CD4-positive, alpha-beta T cell treated with Interleukin-17A for 1 hour (primary cell): ENCODE results near the gene CAVIN3.

Source experiments
- DNase-seq: peaks from one replicate; pipeline ENCODE4 v3.0.0-alpha.2; 2020

CAVIN3 gene, protein sequence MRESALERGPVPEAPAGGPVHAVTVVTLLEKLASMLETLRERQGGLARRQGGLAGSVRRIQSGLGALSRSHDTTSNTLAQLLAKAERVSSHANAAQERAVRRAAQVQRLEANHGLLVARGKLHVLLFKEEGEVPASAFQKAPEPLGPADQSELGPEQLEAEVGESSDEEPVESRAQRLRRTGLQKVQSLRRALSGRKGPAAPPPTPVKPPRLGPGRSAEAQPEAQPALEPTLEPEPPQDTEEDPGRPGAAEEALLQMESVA

GRCh38 chr11:6320411-6321155 is at the start of gene CAVIN3:
CAVIN3 (minus strand) TSS chr11:6320501; CDS start chr11:6320476, 25 bp downstream.
- peak; percentile 5 for DNase-seq

- DNase-seq, result no peak
These were observed 45.4 kb upstream of the CAVIN3 start for GRCh38 chr11:6365659-6366058.

DNA sequence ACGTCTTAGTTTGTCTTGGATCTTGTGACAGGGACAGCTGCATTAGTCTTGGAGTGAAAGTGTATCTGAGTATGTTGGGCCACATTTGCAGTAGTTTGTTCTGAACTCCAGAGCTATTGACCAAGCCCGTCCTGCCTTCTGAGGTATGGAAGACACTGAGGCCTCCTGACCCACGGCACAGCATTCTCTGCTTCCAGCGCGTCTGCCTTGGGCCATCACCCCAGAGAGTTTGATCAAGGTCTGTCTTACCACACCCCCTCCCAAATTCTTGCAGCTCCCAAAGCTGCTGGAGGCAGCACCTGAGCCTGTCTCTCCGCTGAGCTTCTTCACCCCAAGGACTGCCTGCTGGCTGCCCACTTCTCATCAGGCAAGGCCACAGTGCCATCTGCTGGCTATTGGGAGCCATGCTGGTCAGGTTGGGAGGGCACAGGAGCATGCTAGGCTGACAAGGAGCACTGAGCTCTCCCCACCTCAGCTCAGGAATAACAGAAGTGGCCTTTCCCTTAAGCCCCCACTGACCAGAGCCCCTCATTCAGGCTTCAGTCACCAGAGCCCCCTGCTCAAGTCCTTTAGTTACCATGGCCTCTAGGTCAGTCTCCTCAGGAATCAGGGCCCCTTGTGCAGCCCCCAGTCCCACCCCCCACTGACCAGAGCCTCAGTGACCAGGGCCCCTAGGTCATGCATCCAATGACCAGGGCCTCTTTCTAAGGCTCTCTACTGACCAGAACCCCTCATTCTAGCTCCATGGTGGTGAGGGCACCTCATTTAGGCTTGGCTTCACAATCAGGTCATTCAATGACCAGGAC is 42.8 kb upstream of the CAVIN3 start:
- peak; percentile 65 for DNase-seq

GRCh38 chr11:6362185-6362872 is 42.0 kb upstream of the CAVIN3 start:
- no peak for DNase-seq

DNA sequence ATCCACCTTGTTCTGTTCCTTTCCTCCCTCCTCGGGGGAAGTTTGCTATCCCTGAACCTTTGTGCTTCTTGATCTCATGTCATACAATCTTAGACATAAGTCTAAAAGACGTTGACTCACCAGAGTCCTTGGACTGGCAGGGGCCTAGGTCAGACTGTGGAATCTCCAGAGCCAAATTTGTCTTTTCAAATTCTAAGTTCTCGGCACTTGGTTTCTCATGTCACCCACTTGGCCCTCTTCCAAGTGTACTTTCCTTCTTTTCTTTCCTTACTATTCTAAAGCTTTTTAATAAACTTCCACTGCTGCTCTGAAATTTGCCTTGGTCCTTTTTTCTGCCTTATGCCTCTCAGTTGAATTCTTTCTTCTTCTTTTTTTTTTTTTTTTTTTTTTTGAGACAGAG is 39.9 kb upstream of the CAVIN3 start:
- DNase-seq, result no peak

GRCh38 chr11:6357222-6357621 is 36.9 kb upstream of the CAVIN3 start:
- no peak for DNase-seq

DNA sequence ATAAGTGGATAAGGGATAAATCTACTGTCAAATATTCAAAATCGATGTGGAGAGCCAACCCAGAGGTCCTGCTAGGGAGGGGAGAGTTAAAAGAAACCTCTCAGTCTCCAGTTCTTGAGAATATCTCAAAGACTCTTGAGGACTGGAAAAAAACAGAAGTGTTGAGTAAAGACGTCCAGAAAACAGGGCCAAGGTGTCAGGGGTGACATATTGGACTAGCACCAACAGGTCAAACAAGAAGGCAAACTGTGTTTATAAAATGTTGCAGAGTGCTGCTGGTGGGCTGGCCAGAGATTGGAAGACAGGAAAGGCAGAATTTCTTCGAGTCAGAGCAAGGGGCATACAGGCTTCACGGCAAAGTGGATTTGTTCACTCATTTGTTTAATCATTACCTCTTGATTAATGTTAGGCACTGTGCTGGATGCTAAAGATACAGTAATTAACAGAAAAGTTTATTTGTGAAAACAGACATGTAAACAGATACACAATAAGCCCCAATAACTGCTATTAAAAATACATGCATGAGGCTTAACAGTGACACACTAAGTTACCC is 36.3 kb upstream of the CAVIN3 start:
- DNase-seq, result no peak

- DNase-seq, result no peak
These were observed 34.6 kb upstream of the CAVIN3 start for GRCh38 chr11:6354651-6355485.

- DNase-seq, result peak; percentile 64
These were observed 33.2 kb upstream of the CAVIN3 start for GRCh38 chr11:6353367-6353987.

GRCh38 chr11:6351782-6352382 is 31.6 kb upstream of the CAVIN3 start:
- DNase-seq, result no peak

GRCh38 chr11:6350486-6350885 is 30.2 kb upstream of the CAVIN3 start:
- DNase-seq, result no peak

DNA sequence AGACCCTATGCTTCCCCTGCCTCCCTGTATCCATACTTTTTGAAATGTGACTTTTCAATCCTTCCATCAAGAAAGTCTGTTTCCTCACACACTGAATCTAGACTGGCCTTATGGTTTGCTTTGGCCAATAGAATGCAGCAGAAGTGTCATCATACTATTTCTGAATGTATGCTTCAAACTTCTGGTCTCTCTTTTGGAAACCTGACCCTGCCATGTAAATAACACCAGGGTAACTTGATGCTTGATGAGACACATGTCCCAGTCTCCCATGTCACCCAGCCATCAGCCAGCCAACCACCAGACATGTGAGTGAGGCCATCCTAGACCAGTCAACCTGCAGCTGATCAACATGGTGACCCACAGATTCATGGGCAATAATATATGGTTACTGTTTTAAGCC is 29.7 kb upstream of the CAVIN3 start:
- DNase-seq, result no peak

DNA sequence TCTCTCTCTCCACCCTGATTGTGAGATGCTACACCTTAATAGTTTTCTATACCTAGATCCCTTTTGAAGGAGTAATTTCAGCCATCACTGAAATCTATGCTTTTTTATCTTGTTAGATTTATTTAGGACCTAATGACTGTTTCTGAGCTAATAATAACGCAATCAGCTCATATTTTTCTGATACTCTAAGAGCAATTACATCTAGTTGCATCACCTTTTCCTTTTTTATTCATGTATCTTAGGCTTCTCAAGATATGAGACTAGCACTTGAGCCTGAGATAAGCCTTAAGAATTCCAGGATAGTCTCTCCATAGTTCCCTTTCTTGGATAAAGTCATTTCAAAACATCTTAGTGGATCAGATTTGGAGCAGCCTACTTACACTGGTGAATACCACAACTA is 25.1 kb upstream of the CAVIN3 start:
- no peak for DNase-seq

DNA sequence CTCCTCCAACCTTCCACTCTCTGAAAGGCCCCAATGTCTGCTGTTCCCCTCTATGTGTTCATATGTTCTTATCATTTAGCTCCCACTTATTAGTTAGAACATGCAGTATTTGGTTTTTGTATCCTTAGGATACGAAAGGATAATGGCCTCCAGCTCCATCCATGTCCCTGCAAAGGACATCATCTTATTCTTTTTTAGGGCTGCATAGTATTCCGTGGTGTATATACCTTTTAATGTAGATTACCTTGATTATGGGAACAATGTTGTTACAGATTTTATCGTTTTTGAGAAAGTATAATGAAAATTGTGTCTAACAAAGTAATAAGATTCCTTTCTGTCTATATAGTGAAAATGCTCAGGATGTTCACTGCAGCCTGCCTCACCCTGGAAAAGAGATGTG is 16.0 kb upstream of the CAVIN3 start:
- no peak for DNase-seq

GRCh38 chr11:6334806-6335205 is 14.5 kb upstream of the CAVIN3 start:
- DNase-seq, result no peak

DNA sequence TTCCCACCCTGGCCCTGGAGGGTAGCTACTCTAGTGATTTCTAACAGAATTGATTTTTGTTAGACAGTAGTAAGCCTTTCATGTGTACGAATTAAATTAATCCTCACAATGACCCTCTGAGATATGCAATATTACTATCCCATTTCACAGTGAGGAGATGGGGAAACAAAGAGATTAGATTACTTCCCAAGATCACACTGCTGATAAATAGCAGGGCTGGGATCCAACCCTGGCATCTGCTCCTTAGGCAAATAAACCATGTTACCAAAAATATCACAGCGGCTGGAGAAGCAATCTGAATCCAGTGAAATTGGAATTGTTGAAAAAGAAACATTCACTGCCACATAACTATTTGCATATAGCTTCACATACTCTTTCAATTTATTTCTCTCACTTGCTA is 12.8 kb upstream of the CAVIN3 start:
- DNase-seq, result no peak

- DNase-seq, result no peak
These were observed 11.8 kb upstream of the CAVIN3 start for GRCh38 chr11:6332066-6332465.

GRCh38 chr11:6328321-6328720 is 8.0 kb upstream of the CAVIN3 start:
- DNase-seq, result no peak

- no peak for DNase-seq
These were observed 7.5 kb upstream of the CAVIN3 start for GRCh38 chr11:6327806-6328205.

DNA sequence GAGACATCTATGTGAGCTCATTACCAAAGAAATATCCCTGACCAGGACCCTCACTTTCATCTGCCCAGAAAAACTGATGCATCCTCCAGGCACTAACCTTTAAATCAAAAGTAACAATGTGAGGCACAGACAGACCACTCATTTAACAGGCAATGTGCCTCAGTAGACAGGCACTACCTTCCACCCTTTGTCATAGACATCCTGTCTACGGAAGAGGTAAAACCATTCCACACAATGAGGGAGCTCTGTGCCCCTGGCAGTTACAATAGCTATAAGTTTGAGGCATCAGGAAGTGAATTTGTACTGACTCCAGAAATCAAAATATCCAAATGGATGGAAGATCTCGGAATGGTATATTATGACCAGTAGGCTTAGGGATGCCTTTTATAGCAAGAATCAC is 6.7 kb upstream of the CAVIN3 start:
- no peak for DNase-seq

- DNase-seq, result no peak
These were observed 6.0 kb upstream of the CAVIN3 start for GRCh38 chr11:6326303-6326702.
